ENCODE results near the gene PLG.
A peak's percentile ranks its signal among the peaks of the same experiment; 100 is the strongest.
"Not testable (repeated sequence)": the region's sequence is repeated elsewhere in the genome, so short reads cannot be mapped to it uniquely, and the experiment has no call there.

The PLG gene

DNA sequence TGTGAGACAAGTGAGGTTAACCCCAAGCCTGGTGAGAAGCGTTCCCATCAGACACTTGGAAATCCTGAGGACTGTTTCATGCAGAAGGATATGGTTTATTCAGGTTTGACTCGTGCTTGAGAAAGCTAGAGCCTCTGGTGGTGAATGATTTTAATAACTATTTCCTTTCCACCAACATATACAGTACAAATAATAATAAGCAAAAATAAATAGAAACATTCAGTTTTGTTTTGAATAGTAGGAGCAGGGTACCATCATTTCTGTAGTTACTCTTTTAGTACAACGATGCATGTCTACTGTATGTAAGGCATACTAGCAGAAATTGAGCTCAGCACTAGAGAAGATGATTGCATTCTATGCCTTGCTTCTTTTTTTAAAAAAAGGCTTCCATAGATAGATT lies 33.5 kb downstream of the PLG start:
- no peak overlapping the region for H3K4me3 Mint-ChIP-seq
- ATAC-seq (replicated peaks) (no peak), DNase-seq (no peak)
- no peak overlapping the region for H3K27ac Mint-ChIP-seq
- no peaks in the 10 kb centered on the region for H3K9me3 Mint-ChIP-seq
- peaks cover 0 to 16% of the 10 kb centered on the region in 2 donors for H3K27me3 Mint-ChIP-seq
- H3K36me3 Mint-ChIP-seq (ENCODE audit: insufficient read depth), result no peaks in the 10 kb centered on the region
- H3K4me1 Mint-ChIP-seq (ENCODE audit: low read depth in 2 of 2), result no peaks in the 10 kb centered on the region

DNA sequence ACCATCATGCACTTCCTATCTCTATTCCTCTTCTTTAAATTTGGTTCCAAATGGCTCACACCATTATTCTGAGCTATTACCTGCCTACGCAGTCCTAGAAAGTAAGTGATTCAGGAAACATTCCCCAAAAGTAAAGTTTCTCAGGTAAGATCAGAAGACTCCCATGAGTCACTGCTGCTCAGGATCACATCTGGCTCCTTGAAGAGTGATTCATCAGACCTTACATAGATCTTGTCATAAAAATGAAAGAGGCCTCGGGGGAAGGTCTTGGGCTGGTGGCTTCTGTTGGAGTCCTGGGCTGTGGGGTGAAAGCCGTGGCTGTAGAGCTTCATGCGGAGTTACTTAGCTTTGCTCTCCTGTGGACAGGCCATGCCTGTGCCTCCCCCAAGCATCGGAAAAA lies 35.9 kb downstream of the PLG start:
- Mint-ChIP-seq H3K4me3 (no peak overlapping the region), H3K27ac (no peak overlapping the region)
- ATAC-seq (replicated peaks), result no peak

DNA sequence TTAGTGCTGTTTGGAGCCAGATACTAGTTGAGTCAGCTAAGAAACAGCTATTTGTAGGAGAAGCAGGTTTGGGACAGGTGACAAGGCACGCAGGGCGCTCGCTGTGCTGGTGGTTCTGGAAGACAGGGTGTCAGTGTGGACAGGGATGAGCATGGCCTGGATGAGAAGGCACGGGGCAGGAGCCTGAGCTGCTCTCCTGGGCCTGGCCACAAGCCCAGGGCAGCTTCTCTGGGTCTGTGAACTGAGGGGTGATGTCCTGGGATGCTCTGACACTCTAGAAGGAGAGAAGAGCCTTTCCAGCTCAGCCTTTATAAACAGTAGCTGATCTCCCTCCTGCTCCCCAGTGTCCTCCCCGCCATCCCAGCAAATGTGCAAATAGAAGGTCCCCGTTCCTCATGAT lies 37.9 kb downstream of the PLG start:
- Mint-ChIP-seq H3K4me3 (no peak overlapping the region), H3K4me1 (ENCODE audit: low read depth in 2 of 2) (no peaks in the 10 kb centered on the region), H3K36me3 (ENCODE audit: insufficient read depth) (no peaks in the 10 kb centered on the region), H3K27ac (no peak overlapping the region), H3K9me3 (no peaks in the 10 kb centered on the region), H3K27me3 (peaks cover 5 to 11% of the 10 kb centered on the region in 2 donors)
- ATAC-seq (replicated peaks) (no peak), DNase-seq (no peak)

More for the DNA sequence above, 35.9 kb downstream of the PLG start:
- Mint-ChIP-seq H3K27me3 (peaks cover 0 to 6% of the 10 kb centered on the region in 2 donors), H3K9me3 (no peaks in the 10 kb centered on the region), H3K4me1 (ENCODE audit: low read depth in 2 of 2) (no peaks in the 10 kb centered on the region), H3K36me3 (ENCODE audit: insufficient read depth) (no peaks in the 10 kb centered on the region)
- DNase-seq, result no peak

DNA sequence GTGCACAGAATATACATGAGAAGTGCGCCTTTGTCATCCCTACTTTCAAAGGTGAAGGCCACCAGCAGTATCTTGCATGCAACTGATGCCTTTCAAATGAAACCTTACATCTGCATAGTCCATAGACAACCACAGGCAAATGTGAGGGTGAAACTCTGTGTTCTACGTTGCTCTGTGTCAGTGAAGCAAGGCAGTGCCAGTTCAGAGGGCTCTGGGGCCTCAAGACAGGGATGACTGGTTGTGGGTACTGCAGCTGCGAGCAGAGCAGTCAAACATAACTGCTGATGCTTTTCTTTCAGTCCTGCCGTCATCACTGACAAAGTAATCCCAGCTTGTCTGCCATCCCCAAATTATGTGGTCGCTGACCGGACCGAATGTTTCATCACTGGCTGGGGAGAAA lies 39.0 kb downstream of the PLG start:
- not testable (repeated sequence) for ATAC-seq (replicated peaks); H3K36me3 Mint-ChIP-seq (ENCODE audit: insufficient read depth); H3K27ac Mint-ChIP-seq; H3K4me3 Mint-ChIP-seq; DNase-seq; H3K9me3 Mint-ChIP-seq; H3K4me1 Mint-ChIP-seq (ENCODE audit: low read depth in 2 of 2)
- H3K27me3 Mint-ChIP-seq, result peaks cover 16 to 21% of the 10 kb centered on the region in 2 donors

DNA sequence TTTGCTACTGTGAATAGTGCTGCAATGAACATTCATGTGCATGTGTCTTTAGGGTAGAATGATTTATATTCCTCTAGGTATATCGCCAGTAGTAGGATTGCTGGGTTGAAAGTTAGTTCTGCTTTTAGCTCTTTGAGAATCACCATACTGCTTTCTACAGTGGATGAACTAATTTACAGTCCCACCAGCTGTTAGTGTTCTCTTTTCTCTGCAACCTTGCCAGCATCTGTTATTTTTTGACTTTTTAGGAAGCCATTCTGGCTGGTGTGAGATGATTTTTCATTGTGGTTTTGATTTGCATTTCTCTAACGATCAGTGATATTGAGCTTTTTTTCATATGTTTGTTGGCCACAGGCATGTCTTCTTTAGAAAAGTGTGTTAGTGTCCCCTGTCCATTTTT lies 40.0 kb downstream of the PLG start:
- H3K27ac Mint-ChIP-seq, result no peak overlapping the region
- peaks cover 23 to 26% of the 10 kb centered on the region in 2 donors for H3K27me3 Mint-ChIP-seq
- no peaks in the 10 kb centered on the region for H3K4me1 Mint-ChIP-seq (ENCODE audit: low read depth in 2 of 2)
- no peaks in the 10 kb centered on the region for H3K36me3 Mint-ChIP-seq (ENCODE audit: insufficient read depth)
- no peaks in the 10 kb centered on the region for H3K9me3 Mint-ChIP-seq
- H3K4me3 Mint-ChIP-seq, result no peak overlapping the region
- no peak for ATAC-seq (replicated peaks)
- no peak for DNase-seq

GRCh38 chr6:160750276-160750689 lies 48.2 kb downstream of the PLG start:
- H3K4me3 Mint-ChIP-seq, result no peak overlapping the region
- H3K9me3 Mint-ChIP-seq, result no peaks in the 10 kb centered on the region
- H3K27ac Mint-ChIP-seq, result no peak overlapping the region
- H3K4me1 Mint-ChIP-seq (ENCODE audit: low read depth in 2 of 2), result no peaks in the 10 kb centered on the region
- no peak for ATAC-seq (replicated peaks)
- DNase-seq, result no peak
- H3K27me3 Mint-ChIP-seq, result peaks cover 20 to 25% of the 10 kb centered on the region in 2 donors
- H3K36me3 Mint-ChIP-seq (ENCODE audit: insufficient read depth), result no peaks in the 10 kb centered on the region

DNA sequence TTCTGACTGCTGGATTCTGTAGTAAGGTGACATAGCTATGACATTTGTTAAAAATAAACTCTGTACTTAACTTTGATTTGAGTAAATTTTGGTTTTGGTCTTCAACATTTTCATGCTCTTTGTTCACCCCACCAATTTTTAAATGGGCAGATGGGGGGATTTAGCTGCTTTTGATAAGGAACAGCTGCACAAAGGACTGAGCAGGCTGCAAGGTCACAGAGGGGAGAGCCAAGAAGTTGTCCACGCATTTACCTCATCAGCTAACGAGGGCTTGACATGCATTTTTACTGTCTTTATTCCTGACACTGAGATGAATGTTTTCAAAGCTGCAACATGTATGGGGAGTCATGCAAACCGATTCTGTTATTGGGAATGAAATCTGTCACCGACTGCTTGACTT lies 51.2 kb downstream of the PLG start:
- ATAC-seq (replicated peaks); H3K4me3 Mint-ChIP-seq; H3K4me1 Mint-ChIP-seq (ENCODE audit: low read depth in 2 of 2); H3K36me3 Mint-ChIP-seq (ENCODE audit: insufficient read depth); H3K9me3 Mint-ChIP-seq; DNase-seq; H3K27ac Mint-ChIP-seq: not testable (repeated sequence)
- peaks cover 16 to 26% of the 10 kb centered on the region in 2 donors for H3K27me3 Mint-ChIP-seq

GRCh38 chr6:160755165-160755564 lies 53.1 kb downstream of the PLG start:
- peaks cover 33 to 35% of the 10 kb centered on the region in 2 donors for H3K27me3 Mint-ChIP-seq
- DNase-seq, result no peak
- no peaks in the 10 kb centered on the region for H3K36me3 Mint-ChIP-seq (ENCODE audit: insufficient read depth)
- no peaks in the 10 kb centered on the region for H3K4me1 Mint-ChIP-seq (ENCODE audit: low read depth in 2 of 2)
- ATAC-seq (replicated peaks), result no peak
- no peaks in the 10 kb centered on the region for H3K9me3 Mint-ChIP-seq
- no peak overlapping the region for H3K27ac Mint-ChIP-seq
- no peak overlapping the region for H3K4me3 Mint-ChIP-seq

- no peak overlapping the region for H3K4me3 Mint-ChIP-seq
- no peaks in the 10 kb centered on the region for H3K9me3 Mint-ChIP-seq
- no peak overlapping the region for H3K27ac Mint-ChIP-seq
- H3K36me3 Mint-ChIP-seq (ENCODE audit: insufficient read depth), result no peaks in the 10 kb centered on the region
- H3K27me3 Mint-ChIP-seq, result peaks cover 33 to 35% of the 10 kb centered on the region in 2 donors
- no peak for ATAC-seq (replicated peaks)
- no peak for DNase-seq
- H3K4me1 Mint-ChIP-seq (ENCODE audit: low read depth in 2 of 2), result no peaks in the 10 kb centered on the region
Measured at GRCh38 chr6:160756021-160756420, 54.0 kb downstream of the PLG start.

- DNase-seq (no peak), ATAC-seq (replicated peaks) (no peak)
- Mint-ChIP-seq H3K9me3 (peaks cover 0 to 2% of the 10 kb centered on the region in 2 donors), H3K27ac (no peak overlapping the region), H3K4me1 (ENCODE audit: low read depth in 2 of 2) (no peaks in the 10 kb centered on the region), H3K27me3 (peaks cover 33 to 34% of the 10 kb centered on the region in 2 donors), H3K4me3 (no peak overlapping the region), H3K36me3 (ENCODE audit: insufficient read depth) (no peaks in the 10 kb centered on the region)
Measured at GRCh38 chr6:160756871-160757270, 54.8 kb downstream of the PLG start.

DNA sequence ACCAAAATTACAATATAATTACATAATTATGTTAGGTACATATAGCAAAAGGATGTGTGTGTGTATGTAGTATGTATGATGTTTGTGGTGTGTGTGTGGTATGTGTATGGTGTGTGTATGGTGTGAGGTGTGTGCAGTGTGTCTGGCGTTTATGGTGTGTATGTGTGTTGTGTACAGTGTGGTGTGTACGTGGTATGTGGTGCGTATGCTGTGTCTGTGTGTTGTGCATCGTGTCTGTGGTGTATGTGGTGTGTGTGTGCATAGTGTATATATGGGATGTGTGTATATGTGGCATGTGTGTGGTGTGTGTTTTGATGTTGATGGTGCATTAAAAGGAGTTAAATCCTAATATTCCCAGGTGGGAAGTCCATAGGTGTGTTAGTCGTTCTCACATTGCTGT lies 62.8 kb downstream of the PLG start:
- Mint-ChIP-seq H3K27me3 (peaks cover 18 to 51% of the 10 kb centered on the region in 2 donors), H3K36me3 (ENCODE audit: insufficient read depth) (no peaks in the 10 kb centered on the region), H3K4me3 (no peak overlapping the region), H3K4me1 (ENCODE audit: low read depth in 2 of 2) (peaks cover 0 to 5% of the 10 kb centered on the region in 2 donors), H3K27ac (no peak overlapping the region), H3K9me3 (peaks cover 5 to 8% of the 10 kb centered on the region in 2 donors)
- DNase-seq (no peak), ATAC-seq (replicated peaks) (no peak)

DNA sequence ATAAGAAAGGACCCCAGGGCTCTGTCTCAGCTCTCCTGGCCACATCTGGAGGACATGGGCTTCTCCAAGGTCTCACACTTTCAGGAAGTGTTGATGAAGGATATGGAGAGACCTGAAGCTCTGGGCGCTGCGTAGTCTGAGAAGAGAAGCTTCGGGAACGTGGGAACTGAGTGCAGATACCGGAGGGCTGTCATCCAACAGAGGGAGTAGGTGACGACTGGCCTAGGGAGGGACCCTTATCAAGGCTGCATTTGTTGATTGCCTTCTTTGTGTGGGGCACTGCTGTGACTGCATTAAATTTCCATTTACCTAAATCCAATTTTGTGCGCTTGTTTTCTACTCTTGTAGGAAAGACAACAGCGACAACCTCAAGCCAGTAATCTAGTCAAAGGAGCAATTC lies 63.4 kb downstream of the PLG start:
- no peaks in the 10 kb centered on the region for H3K36me3 Mint-ChIP-seq (ENCODE audit: insufficient read depth)
- peaks cover 5 to 8% of the 10 kb centered on the region in 2 donors for H3K9me3 Mint-ChIP-seq
- no peak overlapping the region for H3K4me3 Mint-ChIP-seq
- no peak overlapping the region for H3K27ac Mint-ChIP-seq
- H3K27me3 Mint-ChIP-seq, result peaks cover 22 to 56% of the 10 kb centered on the region in 2 donors
- ATAC-seq (replicated peaks) (no peak), DNase-seq (no peak)
- H3K4me1 Mint-ChIP-seq (ENCODE audit: low read depth in 2 of 2), result peaks cover 0 to 5% of the 10 kb centered on the region in 2 donors

- DNase-seq, result no peak
- peaks cover 3% of the 10 kb centered on the region for H3K36me3 Mint-ChIP-seq (ENCODE audit: insufficient read depth)
- peaks cover 4 to 8% of the 10 kb centered on the region in 2 donors for H3K9me3 Mint-ChIP-seq
- H3K4me1 Mint-ChIP-seq (ENCODE audit: low read depth in 2 of 2), result peaks cover 0 to 5% of the 10 kb centered on the region in 2 donors
- no peak overlapping the region for H3K4me3 Mint-ChIP-seq
- ATAC-seq (replicated peaks), result no peak
- H3K27me3 Mint-ChIP-seq, result peaks cover 22 to 59% of the 10 kb centered on the region in 2 donors
- H3K27ac Mint-ChIP-seq, result no peak overlapping the region
Measured at GRCh38 chr6:160766657-160766988, 64.6 kb downstream of the PLG start.

DNA sequence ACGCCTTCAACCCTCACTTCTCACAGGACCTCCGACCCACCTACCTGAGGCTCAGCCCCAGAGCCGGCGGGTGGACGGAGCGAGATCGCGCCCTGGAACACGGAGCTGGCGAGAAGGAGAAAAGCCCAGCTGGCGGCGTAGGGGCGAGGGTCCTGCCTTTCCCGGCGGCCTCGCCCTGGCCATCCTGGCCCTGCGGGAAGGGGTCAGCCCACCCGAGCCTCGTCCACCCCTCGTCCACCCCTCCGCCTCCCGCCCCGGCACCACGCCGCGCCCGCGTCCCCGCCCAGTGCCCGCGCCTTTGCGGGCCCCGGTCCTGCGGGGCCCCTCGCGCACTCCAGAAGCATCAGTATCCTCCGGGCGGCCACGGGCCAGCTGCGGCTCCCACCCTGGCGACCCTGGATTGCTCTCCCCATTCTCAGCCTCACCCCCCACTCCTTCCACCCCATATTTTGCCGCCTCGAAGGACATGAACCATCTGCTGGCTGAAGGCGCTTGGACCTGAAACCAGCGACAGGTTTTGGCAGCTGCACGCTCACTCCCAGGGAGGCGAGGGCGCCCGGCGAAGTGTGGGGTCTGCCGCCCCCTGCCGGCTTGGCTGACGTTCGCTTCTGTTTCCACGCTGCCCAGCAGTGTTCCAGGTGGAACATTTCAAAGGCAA lies 65.1 kb downstream of the PLG start:
- H3K27me3 Mint-ChIP-seq, result peaks cover 22 to 64% of the 10 kb centered on the region in 2 donors
- peak overlapping the region; percentile 62 to 75 for H3K4me3 Mint-ChIP-seq
- ATAC-seq (replicated peaks), result peak; percentile 67
- peak in 1 of 3 experiments; percentile 12 for DNase-seq
- H3K36me3 Mint-ChIP-seq (ENCODE audit: insufficient read depth), result peaks cover 3% of the 10 kb centered on the region
- H3K27ac Mint-ChIP-seq, result no peak overlapping the region
- peaks cover 0 to 5% of the 10 kb centered on the region in 2 donors for H3K4me1 Mint-ChIP-seq (ENCODE audit: low read depth in 2 of 2)
- peaks cover 3 to 8% of the 10 kb centered on the region in 2 donors for H3K9me3 Mint-ChIP-seq

All from effector memory CD8-positive, alpha-beta T cell (primary cell).